Progenitor cell of endocrine pancreas (in vitro differentiated cells): ENCODE data around the gene FAM219B. TPM values are rescaled to one million over a fixed set of nuclear protein-coding genes. Genes with fewer than 3 reads are reported as not detected.

ENCODE experiments used
- DNase-seq: peaks from one replicate; pipeline ENCODE4 v3.0.0; 2021; ENCODE audit warnings: low spot score; ENCODE audit not compliant: unreplicated experiment
- H3K27ac Mint-ChIP-seq: 2 replicates; pipeline ENCODE4 v1.8.0; 2021; ENCODE audit warnings: mild to moderate bottlenecking, moderate library complexity, mixed read lengths
- H3K27me3 Mint-ChIP-seq: 2 replicates; pipeline ENCODE4 v1.8.0; 2021; ENCODE audit warnings: mixed read lengths
- H3K36me3 Mint-ChIP-seq: 2 replicates; pipeline ENCODE4 v1.8.0; 2022; ENCODE audit warnings: mixed read lengths; ENCODE audit not compliant: insufficient read depth
- H3K4me1 Mint-ChIP-seq: 2 replicates; pipeline ENCODE4 v1.8.0; 2021; ENCODE audit warnings: low read depth, mixed read lengths
- H3K4me3 Mint-ChIP-seq: 2 replicates; pipeline ENCODE4 v1.8.0; 2021; ENCODE audit warnings: low read depth, mild to moderate bottlenecking, moderate library complexity, mixed read lengths
- H3K9me3 Mint-ChIP-seq: 2 replicates; pipeline ENCODE4 v1.8.0; 2021; ENCODE audit warnings: low read depth, mixed read lengths
- CTCF ChIP-seq: fragments of 200-600 bp; sonication (generic); IDR thresholded peaks from one replicate; pipeline ENCODE4 v1.5.0; 2021; ENCODE audit warnings: antibody characterized with exemption, mild to moderate bottlenecking; ENCODE audit not compliant: unreplicated experiment
- total RNA-seq: library from RNA; stranded (reverse); gene quantifications from 2 replicates; pipeline ENCODE4 v1.2.1, GENCODE V29; 2021

Gene FAM219B
- total RNA-seq, 1 donor from 2014 or later, result 118 TPM

DNA sequence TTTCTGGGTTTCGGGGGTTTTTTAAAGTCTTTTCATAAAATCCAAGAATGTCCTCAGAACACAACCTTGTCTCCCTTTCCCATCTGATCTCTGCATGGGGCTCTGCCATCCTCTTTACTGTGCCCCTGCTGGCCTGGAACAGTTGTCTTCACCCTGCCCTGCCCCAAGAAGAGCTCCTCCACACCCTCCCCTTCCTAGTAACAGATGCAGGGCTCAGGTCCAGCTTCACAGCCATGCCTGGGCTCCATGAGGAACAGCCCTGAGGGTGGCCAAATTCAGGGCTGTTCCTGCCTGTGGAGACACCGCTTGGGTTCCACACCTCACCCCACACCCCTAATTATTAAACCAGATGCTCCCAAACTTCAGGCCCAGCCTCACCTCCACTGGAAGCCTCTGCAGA lies 50.8 kb downstream of the FAM219B start:
- Mint-ChIP-seq H3K9me3 (no peaks in the 10 kb centered on the region), H3K4me1 (no peaks in the 10 kb centered on the region), H3K36me3 (peaks cover 2% of the 10 kb centered on the region), H3K4me3 (no peak overlapping the region), H3K27ac (no peak overlapping the region), H3K27me3 (no peaks in the 10 kb centered on the region)
- DNase-seq, result no peak
- no peak for TF ChIP-seq CTCF

- Mint-ChIP-seq H3K27me3 (no peaks in the 10 kb centered on the region), H3K27ac (no peak overlapping the region), H3K36me3 (peaks cover 3% of the 10 kb centered on the region), H3K4me1 (no peaks in the 10 kb centered on the region), H3K9me3 (no peaks in the 10 kb centered on the region), H3K4me3 (no peak overlapping the region)
- TF ChIP-seq CTCF, result no peak
- no peak for DNase-seq
These were observed 52.1 kb downstream of the FAM219B start for GRCh38 chr15:74854453-74855022.

DNA sequence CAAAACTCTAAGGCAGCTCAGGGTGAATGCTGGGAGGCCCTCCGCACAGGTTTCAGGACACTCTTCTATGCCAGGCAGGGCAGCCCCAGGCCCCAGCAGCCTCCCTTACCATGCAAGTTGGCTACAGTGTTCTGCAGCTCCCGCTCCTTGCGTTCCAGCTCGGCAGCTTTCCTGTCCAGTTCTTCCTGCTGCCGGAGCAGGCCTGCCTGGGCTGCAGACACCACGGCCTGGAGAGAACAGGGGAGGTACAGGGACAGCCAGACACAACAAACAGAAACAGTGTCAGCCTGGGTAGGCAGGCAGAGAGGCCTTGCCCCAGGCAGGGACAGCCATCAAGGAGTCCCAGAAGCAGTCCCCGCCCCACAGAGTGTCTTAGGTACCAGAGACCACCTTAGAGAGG lies 54.7 kb downstream of the FAM219B start:
- H3K9me3 Mint-ChIP-seq, result no peaks in the 10 kb centered on the region
- H3K27ac Mint-ChIP-seq, result no peak overlapping the region
- H3K4me3 Mint-ChIP-seq, result no peak overlapping the region
- DNase-seq, result no peak
- H3K4me1 Mint-ChIP-seq, result no peaks in the 10 kb centered on the region
- peaks cover 6% of the 10 kb centered on the region for H3K36me3 Mint-ChIP-seq
- no peak for TF ChIP-seq CTCF
- no peaks in the 10 kb centered on the region for H3K27me3 Mint-ChIP-seq

DNA sequence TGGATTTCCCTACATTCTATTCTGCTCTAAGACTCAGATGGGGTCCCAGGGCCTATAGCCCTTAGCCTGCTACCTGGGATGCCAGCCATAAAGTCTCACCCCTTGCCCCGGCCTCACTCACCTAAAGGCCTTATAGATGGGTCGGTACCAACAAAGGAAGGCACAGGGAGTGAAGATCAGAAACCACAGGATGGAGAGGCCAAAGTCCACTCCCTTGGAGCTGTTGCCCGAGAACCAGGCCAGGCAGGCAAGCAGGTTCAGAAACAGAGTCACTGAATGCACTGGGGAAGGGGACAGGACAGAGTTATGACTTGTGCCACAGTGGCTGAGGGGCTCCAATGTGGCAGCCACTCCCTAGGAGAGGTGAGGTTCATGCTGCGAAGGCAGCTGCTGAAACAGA lies 56.3 kb downstream of the FAM219B start:
- Mint-ChIP-seq H3K27ac (no peak overlapping the region), H3K27me3 (no peaks in the 10 kb centered on the region), H3K4me1 (no peaks in the 10 kb centered on the region), H3K36me3 (peaks cover 8% of the 10 kb centered on the region), H3K4me3 (no peak overlapping the region), H3K9me3 (no peaks in the 10 kb centered on the region)
- TF ChIP-seq CTCF, result no peak
- no peak for DNase-seq

Other genes with a start within 250 kb of the FAM219B start
- gene EDC3, start 210.8 kb downstream of the FAM219B start, total RNA-seq, result 61.6 and 62.6 TPM in 2 replicates
- gene CYP1A1, start 181.3 kb downstream of the FAM219B start, total RNA-seq, result 1.5 and 2.8 TPM in 2 replicates
- not detected in 2 replicates for gene CYP1A2, start 158.0 kb downstream of the FAM219B start, total RNA-seq
- 70.9 and 72.4 TPM in 2 replicates for gene CSK, start 124.8 kb downstream of the FAM219B start, total RNA-seq
- not detected in 2 replicates for gene LMAN1L, start 94.0 kb downstream of the FAM219B start, total RNA-seq
- gene CPLX3, start 80.2 kb downstream of the FAM219B start, total RNA-seq, result not detected in 2 replicates
- 37.3 and 39.8 TPM in 2 replicates for gene ULK3, start 63.7 kb downstream of the FAM219B start, total RNA-seq
- gene SCAMP2, start 33.5 kb downstream of the FAM219B start, total RNA-seq, result 60.0 and 63.0 TPM in 2 replicates
- gene MPI, start 16.8 kb downstream of the FAM219B start, total RNA-seq, result 36.4 and 39.6 TPM in 2 replicates
- 189 and 191 TPM in 2 replicates for gene COX5A, start 31.2 kb upstream of the FAM219B start, total RNA-seq
- gene RPP25, start 49.9 kb upstream of the FAM219B start, total RNA-seq, result 0.74 and 1.1 TPM in 2 replicates
- gene SCAMP5, start 88.7 kb upstream of the FAM219B start, total RNA-seq, result 55.9 and 58.0 TPM in 2 replicates
- gene PPCDC, start 116.7 kb upstream of the FAM219B start, total RNA-seq, result 16.5 and 18.0 TPM in 2 replicates